Endometrium (tissue), 2 donors: ENCODE results near the gene XIRP1.

ENCODE experiments used
- FAIRE-seq: peaks from 2 replicates; lab custom pipeline; 2012; peaks lifted over from hg19 to GRCh38; lab: Jason Lieb, UNC
- donor health status: control.
- donor health status: control.

The XIRP1 gene

GRCh38 chr3:39144095-39144747, 48.2 kb downstream of the XIRP1 start:
- FAIRE-seq, result no peak

- no peak for FAIRE-seq
Measured at GRCh38 chr3:39143051-39143885, 49.1 kb downstream of the XIRP1 start.

- FAIRE-seq, result no peak
Measured at GRCh38 chr3:39142067-39142466, 50.3 kb downstream of the XIRP1 start.

- no peak for FAIRE-seq
Measured at GRCh38 chr3:39141171-39141995, 51.0 kb downstream of the XIRP1 start.

GRCh38 chr3:39140341-39140971, 51.9 kb downstream of the XIRP1 start:
- no peak for FAIRE-seq

- no peak for FAIRE-seq
Measured at GRCh38 chr3:39139442-39139841, 53.0 kb downstream of the XIRP1 start.

- FAIRE-seq, result no peak
Measured at GRCh38 chr3:39138804-39139415, 53.5 kb downstream of the XIRP1 start.

- FAIRE-seq, result no peak
Measured at GRCh38 chr3:39137991-39138803, 54.2 kb downstream of the XIRP1 start.

GRCh38 chr3:39137435-39137936, 54.9 kb downstream of the XIRP1 start:
- FAIRE-seq, result no peak

GRCh38 chr3:39136533-39137434, 55.6 kb downstream of the XIRP1 start:
- no peak for FAIRE-seq

GRCh38 chr3:39135170-39135805, 57.1 kb downstream of the XIRP1 start:
- no peak for FAIRE-seq

GRCh38 chr3:39134305-39134704, 58.1 kb downstream of the XIRP1 start:
- no peak for FAIRE-seq

GRCh38 chr3:39133822-39134221, 58.6 kb downstream of the XIRP1 start:
- no peak for FAIRE-seq
